SIG-M5 treated with dmso at 0.1 percent for 504 hours (cell line): Measurements from ENCODE around the gene TIMP4.
A peak's percentile ranks its signal among the peaks of the same experiment; 100 is the strongest.

ENCODE experiments used
- DNase-seq: peaks from one replicate; lab custom pipeline; 2025; ENCODE audit not compliant: unreplicated experiment; lab: John Stamatoyannopoulos, UW

Gene TIMP4

GRCh38 chr3:12186046-12186445 is 27.3 kb upstream of the TIMP4 start:
- DNase-seq, result no peak

- no peak for DNase-seq
Observed at GRCh38 chr3:12185172-12185710, 26.5 kb upstream of the TIMP4 start.

GRCh38 chr3:12184541-12184940 is 25.8 kb upstream of the TIMP4 start:
- DNase-seq, result no peak

- DNase-seq, result no peak
Observed at GRCh38 chr3:12182687-12183441, 24.2 kb upstream of the TIMP4 start.

GRCh38 chr3:12181806-12182205 is 23.1 kb upstream of the TIMP4 start:
- no peak for DNase-seq

- no peak for DNase-seq
Observed at GRCh38 chr3:12181301-12181700, 22.6 kb upstream of the TIMP4 start.

GRCh38 chr3:12180631-12181030 is 21.9 kb upstream of the TIMP4 start:
- DNase-seq, result no peak

GRCh38 chr3:12180218-12180617 is 21.5 kb upstream of the TIMP4 start:
- DNase-seq, result no peak

GRCh38 chr3:12179441-12179840 is 20.7 kb upstream of the TIMP4 start:
- DNase-seq, result no peak

- DNase-seq, result no peak
Observed at GRCh38 chr3:12178091-12178820, 19.5 kb upstream of the TIMP4 start.

GRCh38 chr3:12177126-12177525 is 18.4 kb upstream of the TIMP4 start:
- no peak for DNase-seq

GRCh38 chr3:12175844-12176453 is 17.2 kb upstream of the TIMP4 start:
- peak; percentile 22 for DNase-seq

GRCh38 chr3:12175137-12175593 is 16.5 kb upstream of the TIMP4 start:
- DNase-seq, result no peak

GRCh38 chr3:12170207-12170606 is 11.5 kb upstream of the TIMP4 start:
- DNase-seq, result peak; percentile 80

- no peak for DNase-seq
Observed at GRCh38 chr3:12165909-12166308, 7.2 kb upstream of the TIMP4 start.

- DNase-seq, result no peak
Observed at GRCh38 chr3:12159227-12159601, 502 bp upstream of the TIMP4 start.

GRCh38 chr3:12157026-12157425 is 1.7 kb downstream of the TIMP4 start:
- no peak for DNase-seq

GRCh38 chr3:12155828-12156227 is 2.9 kb downstream of the TIMP4 start:
- no peak for DNase-seq

GRCh38 chr3:12155264-12155663 is 3.4 kb downstream of the TIMP4 start:
- DNase-seq, result no peak

GRCh38 chr3:12154151-12154550 is 4.6 kb downstream of the TIMP4 start:
- no peak for DNase-seq

GRCh38 chr3:12150112-12150511 is 8.6 kb downstream of the TIMP4 start:
- no peak for DNase-seq

GRCh38 chr3:12149029-12149428 is 9.7 kb downstream of the TIMP4 start:
- no peak for DNase-seq
